Fibroblast of the aortic adventitia (primary cell): ENCODE measurements around the gene RBMS3. TPM values are rescaled to one million over a fixed set of nuclear protein-coding genes. Genes with fewer than 3 reads are reported as not detected.
A peak's percentile ranks its signal among the peaks of the same experiment; 100 is the strongest.

ENCODE experiments used
- DNase-seq: peaks from one replicate; pipeline ENCODE4 v3.0.0-alpha.2; 2010; ENCODE audit warnings: low read depth
- H3K4me3 ChIP-seq: 2 replicates; pipeline ENCODE4 v1.5.1; 2011; ENCODE audit warnings: low read depth, mild to moderate bottlenecking, control low read depth, low read length, moderate library complexity
- total RNA-seq: library from RNA; depleted of rRNA; stranded (reverse); fragments of >200 nt; gene quantifications from 2 replicates; pipeline ENCODE4 v1.2.3, GENCODE V29; 2012; ENCODE audit warnings: low replicate concordance
- TF ChIP-seq, protein P1 (sequence below): IDR thresholded peaks from 2 replicates; pipeline ENCODE4 v1.5.1; 2011; ENCODE audit warnings: mild to moderate bottlenecking, low read length, control low read depth, inconsistent platforms; ENCODE audit not compliant: insufficient read depth

The RBMS3 gene
- total RNA-seq, 1 donor, result 84.1 TPM

DNA sequence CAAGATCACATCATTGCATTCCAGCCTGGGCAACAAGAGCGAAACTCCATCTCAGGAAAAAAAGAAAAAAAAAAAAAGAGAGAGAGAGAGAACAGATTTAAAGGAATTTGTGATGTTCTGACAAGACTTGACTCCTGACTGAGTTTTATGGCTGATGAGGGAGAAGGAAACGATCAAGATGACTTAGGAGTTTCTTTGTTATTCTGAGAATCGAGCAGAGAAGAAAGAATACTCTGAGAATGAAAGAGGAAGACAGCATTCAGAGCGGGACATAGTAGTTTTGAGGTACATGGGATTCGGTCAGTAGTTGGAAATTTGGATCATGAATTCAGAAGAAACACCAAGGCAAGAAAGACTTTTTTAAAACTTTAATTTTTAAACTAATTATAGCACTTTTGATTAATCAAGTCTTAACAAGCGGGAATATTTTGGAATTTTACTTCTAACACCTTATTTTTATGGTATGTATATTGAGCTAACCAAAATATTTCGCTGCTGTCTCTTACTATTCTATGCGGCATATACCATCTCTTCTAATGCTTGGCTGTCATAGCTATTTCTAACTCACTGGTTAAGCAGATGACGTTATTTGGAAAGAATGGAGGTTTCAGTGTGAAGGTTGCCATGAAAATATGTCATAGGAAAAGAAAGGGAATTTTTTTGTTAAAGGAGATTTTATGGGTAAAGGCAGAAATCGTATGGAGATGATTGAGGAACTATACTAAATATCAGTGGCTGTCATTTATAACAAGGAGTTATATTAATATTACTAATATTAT, 644.1 kb downstream of the RBMS3 start:
- no peak overlapping the region for H3K4me3 ChIP-seq
- DNase-seq, result peak; percentile 57
- TF ChIP-seq, protein P1, sequence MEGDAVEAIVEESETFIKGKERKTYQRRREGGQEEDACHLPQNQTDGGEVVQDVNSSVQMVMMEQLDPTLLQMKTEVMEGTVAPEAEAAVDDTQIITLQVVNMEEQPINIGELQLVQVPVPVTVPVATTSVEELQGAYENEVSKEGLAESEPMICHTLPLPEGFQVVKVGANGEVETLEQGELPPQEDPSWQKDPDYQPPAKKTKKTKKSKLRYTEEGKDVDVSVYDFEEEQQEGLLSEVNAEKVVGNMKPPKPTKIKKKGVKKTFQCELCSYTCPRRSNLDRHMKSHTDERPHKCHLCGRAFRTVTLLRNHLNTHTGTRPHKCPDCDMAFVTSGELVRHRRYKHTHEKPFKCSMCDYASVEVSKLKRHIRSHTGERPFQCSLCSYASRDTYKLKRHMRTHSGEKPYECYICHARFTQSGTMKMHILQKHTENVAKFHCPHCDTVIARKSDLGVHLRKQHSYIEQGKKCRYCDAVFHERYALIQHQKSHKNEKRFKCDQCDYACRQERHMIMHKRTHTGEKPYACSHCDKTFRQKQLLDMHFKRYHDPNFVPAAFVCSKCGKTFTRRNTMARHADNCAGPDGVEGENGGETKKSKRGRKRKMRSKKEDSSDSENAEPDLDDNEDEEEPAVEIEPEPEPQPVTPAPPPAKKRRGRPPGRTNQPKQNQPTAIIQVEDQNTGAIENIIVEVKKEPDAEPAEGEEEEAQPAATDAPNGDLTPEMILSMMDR, result no peak

DNA sequence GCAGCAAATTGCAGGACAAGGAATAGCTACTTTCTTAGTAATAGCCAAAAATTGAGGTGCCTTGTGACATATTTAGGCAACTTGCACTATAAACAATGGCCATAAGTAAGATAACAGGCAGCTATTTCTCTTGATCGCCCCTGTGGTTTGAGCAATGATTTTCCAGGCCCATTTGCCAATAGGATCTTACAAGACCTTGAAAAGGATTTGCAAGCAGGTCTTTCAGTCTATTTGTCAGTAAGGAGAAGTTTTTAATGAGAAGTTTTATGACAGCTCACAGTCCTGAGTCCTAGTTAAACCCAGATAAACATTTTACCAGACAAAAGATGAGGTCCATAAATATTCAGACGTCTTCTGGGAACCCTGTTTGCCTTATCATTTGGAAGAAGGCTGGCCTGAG, 645.5 kb downstream of the RBMS3 start:
- TF ChIP-seq, protein P1, result no peak
- peak; percentile 33 for DNase-seq
- no peak overlapping the region for H3K4me3 ChIP-seq

DNA sequence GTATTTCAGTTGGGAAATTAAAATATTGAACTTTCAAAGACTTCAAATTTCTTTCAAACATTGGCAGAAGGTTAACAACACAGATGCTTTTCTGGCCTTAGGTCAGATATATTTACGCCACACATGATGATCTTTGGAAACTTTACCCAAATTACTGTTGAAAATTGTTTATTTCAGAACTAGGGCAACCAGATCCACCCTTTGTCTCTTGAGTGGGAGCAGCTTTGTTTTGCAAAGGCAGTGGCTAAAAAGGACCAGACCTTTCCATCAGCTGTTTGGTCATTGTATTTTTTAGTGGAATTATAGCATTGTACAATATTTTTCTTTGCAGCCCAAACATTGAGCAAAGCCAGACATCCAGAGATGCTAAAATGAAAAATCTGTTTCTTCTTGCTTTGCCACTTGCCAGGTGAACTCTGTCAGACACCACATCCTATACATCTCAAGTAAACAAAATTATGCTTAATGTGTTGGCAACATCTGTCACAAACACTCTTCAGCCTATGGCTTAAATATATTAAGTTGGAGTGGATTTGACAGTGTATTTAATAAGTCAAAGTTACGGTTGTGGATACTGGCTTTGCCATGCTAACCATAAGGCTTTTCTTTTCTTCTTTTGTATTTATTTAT, 651.9 kb downstream of the RBMS3 start:
- no peak for DNase-seq

DNA sequence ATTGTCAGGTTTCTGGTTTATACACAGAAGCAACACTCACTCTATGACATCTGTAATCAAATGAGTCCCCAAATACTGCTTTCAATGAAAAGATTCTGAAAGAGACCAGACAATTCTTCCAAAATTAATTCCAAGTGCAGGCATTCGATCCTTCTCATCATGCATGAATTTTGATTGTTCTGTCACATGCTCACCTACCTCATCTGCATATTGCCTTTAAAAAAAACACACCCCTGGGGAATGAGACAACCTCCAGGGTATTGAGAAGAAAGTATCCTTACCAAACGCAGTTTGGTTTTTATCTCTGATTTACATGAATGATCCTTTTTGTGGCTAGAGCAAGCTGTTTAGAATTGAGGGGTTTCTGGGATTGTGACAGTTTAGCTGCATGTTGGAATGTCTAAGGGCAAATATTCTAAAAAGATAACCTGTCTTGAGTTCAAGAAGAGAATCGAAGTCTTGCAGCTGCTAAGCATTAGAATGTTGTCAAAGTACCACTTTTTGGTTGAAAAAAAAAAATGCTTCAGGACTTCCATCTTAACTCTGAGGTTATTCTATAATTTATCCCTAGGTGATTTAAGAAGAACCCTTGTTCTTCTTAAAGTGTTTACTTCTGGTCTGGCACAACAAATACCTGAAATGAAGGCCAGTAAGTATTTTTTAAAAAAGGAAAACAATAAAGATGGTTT, 653.1 kb downstream of the RBMS3 start:
- DNase-seq, result peak; percentile 40
- TF ChIP-seq, protein P1, result no peak
- no peak overlapping the region for H3K4me3 ChIP-seq

More for the DNA sequence above, 651.9 kb downstream of the RBMS3 start:
- no peak overlapping the region for H3K4me3 ChIP-seq
- TF ChIP-seq, protein P1, result no peak

DNA sequence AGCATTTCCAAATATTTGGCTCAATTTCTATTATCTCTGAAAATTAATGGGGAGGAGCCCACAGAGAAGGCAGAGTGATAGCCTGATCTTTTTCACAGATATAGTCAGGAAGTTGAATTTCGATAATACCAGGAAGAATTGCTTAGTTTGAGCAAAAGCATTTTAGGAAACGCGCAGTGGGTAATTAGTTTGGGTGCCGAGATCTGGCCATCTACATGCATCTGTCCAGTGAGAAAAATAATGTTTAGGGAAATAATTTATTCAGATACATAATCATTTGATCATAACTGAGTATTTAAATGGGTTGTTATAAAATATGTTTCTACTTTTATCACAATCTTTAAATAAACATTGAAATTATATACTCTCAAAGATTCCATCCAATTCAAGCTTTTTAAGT, 653.9 kb downstream of the RBMS3 start:
- DNase-seq, result no peak
- TF ChIP-seq, protein P1, result no peak
- H3K4me3 ChIP-seq, result no peak overlapping the region

DNA sequence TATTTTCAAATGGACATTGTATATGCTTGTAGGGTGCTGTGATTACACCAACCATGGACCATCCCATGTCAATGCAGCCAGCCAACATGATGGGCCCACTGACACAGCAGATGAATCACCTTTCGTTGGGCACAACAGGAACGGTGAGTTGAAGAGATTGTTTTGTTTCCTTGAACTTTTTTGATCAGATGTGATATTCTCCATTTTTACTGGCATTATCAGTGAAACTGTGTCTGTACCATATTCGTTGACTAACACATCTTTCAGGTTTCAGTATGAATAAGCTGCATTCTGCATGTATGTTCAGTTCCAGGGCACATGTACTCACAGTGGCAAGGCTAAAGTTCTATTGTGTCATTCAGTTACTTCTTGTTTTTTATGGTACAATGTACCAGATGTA, 655.2 kb downstream of the RBMS3 start:
- H3K4me3 ChIP-seq, result no peak overlapping the region
- TF ChIP-seq, protein P1, result no peak
- DNase-seq, result no peak
